Trophoblast cell (in vitro differentiated cells and primary cell): ENCODE data around the gene OPN4.

Source experiments
- DNase-seq, 2 donors: peaks; one replicate each; pipeline ENCODE4 v3.0.0-alpha.2; 2016
- H2AFZ ChIP-seq: 2 replicates; pipeline ENCODE4 v1.6.1; 2013; ENCODE audit warnings: low read length, moderate library complexity, mild to moderate bottlenecking; ENCODE audit not compliant: insufficient read depth, poor library complexity
- H2AK5ac ChIP-seq: 2 replicates; pipeline ENCODE4 v1.6.1; 2013; ENCODE audit warnings: mild to moderate bottlenecking, low read length
- H2BK120ac ChIP-seq: 2 replicates; pipeline ENCODE4 v1.6.1; 2013; ENCODE audit warnings: low read length, mild to moderate bottlenecking, moderate library complexity; ENCODE audit not compliant: insufficient read depth, poor library complexity
- H2BK12ac ChIP-seq: 2 replicates; pipeline ENCODE4 v1.6.1; 2013; ENCODE audit warnings: mild to moderate bottlenecking, low read length, moderate library complexity
- H2BK5ac ChIP-seq: 2 replicates; pipeline ENCODE4 v1.6.1; 2013; ENCODE audit warnings: low read length, low read depth, moderate library complexity, mild to moderate bottlenecking; ENCODE audit not compliant: poor library complexity
- H3K14ac ChIP-seq: 2 replicates; pipeline ENCODE4 v1.6.1; 2013; ENCODE audit warnings: mild to moderate bottlenecking, low read length
- H3K18ac ChIP-seq: 2 replicates; pipeline ENCODE4 v1.6.1; 2013; ENCODE audit warnings: mild to moderate bottlenecking, low read length
- H3K23ac ChIP-seq: 2 replicates; pipeline ENCODE4 v1.6.1; 2013; ENCODE audit warnings: low read length
- H3K27ac ChIP-seq: 2 replicates; pipeline ENCODE4 v1.5.1; 2013; ENCODE audit warnings: low read depth, mild to moderate bottlenecking, inconsistent platforms, low read length, moderate library complexity
- H3K27me3 ChIP-seq: 2 replicates; pipeline ENCODE4 v1.6.1; 2013; ENCODE audit warnings: inconsistent platforms, mild to moderate bottlenecking, low read length, moderate library complexity; ENCODE audit not compliant: insufficient read depth
- H3K36me3 ChIP-seq, 2 experiments: 1 replicate in 1 of 2; 2 replicates in 1 of 2; pipeline ENCODE4 v1.6.1; 2013; ENCODE audit warnings: low read length in 2 of 2, mild to moderate bottlenecking in 2 of 2, moderate library complexity in 1 of 2; ENCODE audit not compliant: insufficient read depth in 2 of 2, control insufficient read depth in 1 of 2
- H3K4ac ChIP-seq: 2 replicates; pipeline ENCODE4 v1.6.1; 2013; ENCODE audit warnings: low read depth, mild to moderate bottlenecking, low read length, moderate library complexity
- H3K4me1 ChIP-seq, 2 experiments: 1 replicate in 1 of 2; 2 replicates in 1 of 2; pipeline ENCODE4 v1.6.1; 2013; ENCODE audit warnings: low read length in 2 of 2, mild to moderate bottlenecking in 2 of 2, moderate library complexity in 1 of 2; ENCODE audit not compliant: insufficient read depth in 2 of 2, control insufficient read depth in 1 of 2
- H3K4me2 ChIP-seq: 2 replicates; pipeline ENCODE4 v1.6.1; 2013; ENCODE audit warnings: inconsistent platforms, mild to moderate bottlenecking, low read length, moderate library complexity
- H3K4me3 ChIP-seq: 2 replicates; pipeline ENCODE4 v1.5.1; 2013; ENCODE audit warnings: mild to moderate bottlenecking, low read depth, low read length, inconsistent platforms
- H3K79me1 ChIP-seq: one replicate; pipeline ENCODE4 v1.6.1; 2013; ENCODE audit warnings: low read length
- H3K79me2 ChIP-seq: 2 replicates; pipeline ENCODE4 v1.6.1; 2013; ENCODE audit warnings: low read length, mild to moderate bottlenecking; ENCODE audit not compliant: control insufficient read depth, insufficient read depth, poor library complexity
- H3K9ac ChIP-seq: 2 replicates; pipeline ENCODE4 v1.6.1; 2013; ENCODE audit warnings: mild to moderate bottlenecking, low read length
- H3K9me3 ChIP-seq: 2 replicates; pipeline ENCODE4 v1.6.1; 2013; ENCODE audit warnings: low read depth, mild to moderate bottlenecking, control low read depth, inconsistent platforms, low read length; ENCODE audit not compliant: insufficient read depth
- H4K12ac ChIP-seq: 2 replicates; pipeline ENCODE4 v1.6.1; 2013; ENCODE audit warnings: low read depth, mild to moderate bottlenecking, low read length, moderate library complexity
- H4K8ac ChIP-seq: 2 replicates; pipeline ENCODE4 v1.6.1; 2013; ENCODE audit warnings: low read depth, mild to moderate bottlenecking, low read length, moderate library complexity
- H4K91ac ChIP-seq: one replicate; pipeline ENCODE4 v1.6.1; 2013; ENCODE audit warnings: low read depth, mild to moderate bottlenecking, low read length, moderate library complexity
- WGBS: extraction: QIAGEN DNeasy Blood & Tissue Kit; methylation state at CpG from one replicate; pipeline ENCODE4 v1.1.7; 2013; ENCODE audit warnings: missing lambda C conversion rate; ENCODE audit not compliant: insufficient read length, insufficient coverage; ENCODE audit errors: extremely low coverage; 5-methylcytosine and 5-hydroxymethylcytosine counted together

The OPN4 gene

GRCh38 chr10:86646933-86647332 is 7.4 kb upstream of the OPN4 start:
- Histone ChIP-seq H2BK12ac (no peak overlapping the region), H4K91ac (no peak overlapping the region), H2AFZ (no peak overlapping the region), H3K27me3 (no peaks in the 10 kb centered on the region), H4K8ac (no peak overlapping the region), H3K4me1 (peaks cover 0 to 2% of the 10 kb centered on the region in 2 experiments), H3K4ac (no peak overlapping the region), H2AK5ac (no peak overlapping the region), H3K36me3 (no peaks in the 10 kb centered on the region), H3K27ac (no peak overlapping the region), H2BK5ac (no peak overlapping the region), H3K79me2 (no peaks in the 10 kb centered on the region), H3K79me1 (no peaks in the 10 kb centered on the region), H2BK120ac (no peak overlapping the region), H3K9ac (no peak overlapping the region), H3K4me2 (no peak overlapping the region), H3K18ac (no peak overlapping the region), H3K23ac (no peak overlapping the region), H4K12ac (no peak overlapping the region), H3K9me3 (no peaks in the 10 kb centered on the region), H3K14ac (no peak overlapping the region), H3K4me3 (no peak overlapping the region)
- no peak for DNase-seq
- WGBS, result no CpG with 5 or more reads among the region's 6 CpGs

- no peak overlapping the region for H3K14ac ChIP-seq
- H4K12ac ChIP-seq, result no peak overlapping the region
- no peak overlapping the region for H2BK12ac ChIP-seq
- no peak overlapping the region for H4K91ac ChIP-seq
- no peak overlapping the region for H2BK120ac ChIP-seq
- peaks cover 0 to 2% of the 10 kb centered on the region in 2 experiments for H3K4me1 ChIP-seq
- no peak overlapping the region for H3K18ac ChIP-seq
- H3K79me2 ChIP-seq, result no peaks in the 10 kb centered on the region
- no peaks in the 10 kb centered on the region for H3K79me1 ChIP-seq
- no peak overlapping the region for H2AK5ac ChIP-seq
- no peak for DNase-seq
- whole genome bisulfite sequencing, result no CpG with 5 or more reads among the region's 13 CpGs
- no peaks in the 10 kb centered on the region for H3K27me3 ChIP-seq
- H4K8ac ChIP-seq, result no peak overlapping the region
- H3K36me3 ChIP-seq, result no peaks in the 10 kb centered on the region
- H2AFZ ChIP-seq, result no peak overlapping the region
- no peak overlapping the region for H3K4me2 ChIP-seq
- no peaks in the 10 kb centered on the region for H3K9me3 ChIP-seq
- H3K4me3 ChIP-seq, result no peak overlapping the region
- no peak overlapping the region for H3K27ac ChIP-seq
- no peak overlapping the region for H3K23ac ChIP-seq
- H2BK5ac ChIP-seq, result no peak overlapping the region
- H3K9ac ChIP-seq, result no peak overlapping the region
- no peak overlapping the region for H3K4ac ChIP-seq
Observed at GRCh38 chr10:86647773-86648703, 6.3 kb upstream of the OPN4 start.

- H2AK5ac ChIP-seq, result no peak overlapping the region
- no peak overlapping the region for H2BK12ac ChIP-seq
- no peak overlapping the region for H4K12ac ChIP-seq
- peaks cover 0 to 2% of the 10 kb centered on the region in 2 experiments for H3K4me1 ChIP-seq
- no peak overlapping the region for H3K4me2 ChIP-seq
- DNase-seq, result no peak
- no peaks in the 10 kb centered on the region for H3K36me3 ChIP-seq
- no peaks in the 10 kb centered on the region for H3K79me1 ChIP-seq
- WGBS, result no CpG with 5 or more reads among the region's 9 CpGs
- no peaks in the 10 kb centered on the region for H3K27me3 ChIP-seq
- no peak overlapping the region for H4K91ac ChIP-seq
- no peak overlapping the region for H2AFZ ChIP-seq
- no peak overlapping the region for H3K4me3 ChIP-seq
- H3K9ac ChIP-seq, result no peak overlapping the region
- no peak overlapping the region for H3K4ac ChIP-seq
- no peak overlapping the region for H2BK5ac ChIP-seq
- no peak overlapping the region for H3K14ac ChIP-seq
- H2BK120ac ChIP-seq, result no peak overlapping the region
- H3K79me2 ChIP-seq, result no peaks in the 10 kb centered on the region
- H3K23ac ChIP-seq, result no peak overlapping the region
- H3K9me3 ChIP-seq, result no peaks in the 10 kb centered on the region
- H4K8ac ChIP-seq, result no peak overlapping the region
- no peak overlapping the region for H3K27ac ChIP-seq
- no peak overlapping the region for H3K18ac ChIP-seq
Observed at GRCh38 chr10:86648704-86649427, 5.5 kb upstream of the OPN4 start.

- H3K27ac ChIP-seq, result no peak overlapping the region
- DNase-seq, result no peak
- H2BK120ac ChIP-seq, result no peak overlapping the region
- H2AK5ac ChIP-seq, result no peak overlapping the region
- H4K8ac ChIP-seq, result no peak overlapping the region
- H3K9ac ChIP-seq, result no peak overlapping the region
- no peaks in the 10 kb centered on the region for H3K79me2 ChIP-seq
- no CpG with 5 or more reads among the region's 17 CpGs for whole genome bisulfite sequencing
- no peak overlapping the region for H2BK5ac ChIP-seq
- H3K27me3 ChIP-seq, result no peaks in the 10 kb centered on the region
- H3K4me1 ChIP-seq, result peaks cover 0 to 2% of the 10 kb centered on the region in 2 experiments
- no peaks in the 10 kb centered on the region for H3K36me3 ChIP-seq
- H3K79me1 ChIP-seq, result no peaks in the 10 kb centered on the region
- no peak overlapping the region for H3K4ac ChIP-seq
- no peak overlapping the region for H2AFZ ChIP-seq
- H4K91ac ChIP-seq, result no peak overlapping the region
- H2BK12ac ChIP-seq, result no peak overlapping the region
- H3K4me2 ChIP-seq, result no peak overlapping the region
- no peaks in the 10 kb centered on the region for H3K9me3 ChIP-seq
- no peak overlapping the region for H3K18ac ChIP-seq
- no peak overlapping the region for H3K23ac ChIP-seq
- H4K12ac ChIP-seq, result no peak overlapping the region
- no peak overlapping the region for H3K4me3 ChIP-seq
- no peak overlapping the region for H3K14ac ChIP-seq
Observed at GRCh38 chr10:86649471-86650150, 4.7 kb upstream of the OPN4 start.
